IMR-90 (cell line): ENCODE measurements around the gene PIEZO2.

Experiments
- CEBPB ChIP-seq: IDR thresholded peaks from 2 replicates; pipeline ENCODE4 v1.6.1; 2012; ENCODE audit warnings: low read depth, low read length, improper control_type of control experiment
- CHD1 ChIP-seq: IDR thresholded peaks from 2 replicates; pipeline ENCODE4 v1.6.1; 2012; ENCODE audit warnings: low read depth, low read length, improper control_type of control experiment
- CTCF ChIP-seq: conservative IDR thresholded peaks from 2 replicates; pipeline ENCODE4 v1.5.1; 2012; ENCODE audit warnings: mild to moderate bottlenecking, low read depth, low read length, improper control_type of control experiment
- ELK1 ChIP-seq: fragments of 150-350 bp; IDR thresholded peaks from 2 replicates; pipeline ENCODE4 v1.6.1; 2016; ENCODE audit warnings: low read depth, mild to moderate bottlenecking, low read length, moderate library complexity, borderline replicate concordance
- FOS ChIP-seq: fragments of 150-350 bp; IDR thresholded peaks from 2 replicates; pipeline ENCODE4 v1.6.1; 2016; ENCODE audit warnings: low read depth, low read length
- MAFK ChIP-seq: IDR thresholded peaks from 2 replicates; pipeline ENCODE4 v1.6.1; 2012; ENCODE audit warnings: low read depth, low read length, improper control_type of control experiment
- MAZ ChIP-seq: IDR thresholded peaks from 2 replicates; pipeline ENCODE4 v1.6.1; 2012; ENCODE audit warnings: low read depth, mild to moderate bottlenecking, low read length, improper control_type of control experiment, moderate library complexity, borderline replicate concordance
- POLR2A ChIP-seq: IDR thresholded peaks from 2 replicates; pipeline ENCODE4 v1.6.1; 2012; ENCODE audit warnings: mild to moderate bottlenecking, low read depth, low read length
- RFX5 ChIP-seq: IDR thresholded peaks from 2 replicates; pipeline ENCODE4 v1.8.0; 2012; ENCODE audit warnings: low read depth, mild to moderate bottlenecking, low read length, moderate library complexity
- SMC3 ChIP-seq: fragments of 150-350 bp; IDR thresholded peaks from 2 replicates; pipeline ENCODE4 v1.6.1; 2016; ENCODE audit warnings: low read depth, mild to moderate bottlenecking, antibody characterized with exemption, low read length, moderate library complexity
- USF2 ChIP-seq: fragments of 150-350 bp; IDR thresholded peaks from 2 replicates; pipeline ENCODE4 v1.6.1; 2017; ENCODE audit warnings: mild to moderate bottlenecking, antibody characterized with exemption, low read length, low read depth

GRCh38 chr18:11035814-11036495, 113.4 kb downstream of the PIEZO2 start:
- TF ChIP-seq CTCF, result no peak
- TF ChIP-seq POLR2A, result no peak
- no peak for TF ChIP-seq ELK1
- no peak for TF ChIP-seq CEBPB
- no peak for TF ChIP-seq RFX5
- TF ChIP-seq MAZ, result no peak
- TF ChIP-seq USF2, result no peak
- TF ChIP-seq CHD1, result no peak
- TF ChIP-seq SMC3, result no peak
- no peak for TF ChIP-seq MAFK
- no peak for TF ChIP-seq FOS
